Kidney epithelial cell (primary cell): ENCODE measurements around the gene KISS1R. TPM values are rescaled to one million over a fixed set of nuclear protein-coding genes. Genes with fewer than 3 reads are reported as not detected.

Source experiments
- DNase-seq: peaks from one replicate; pipeline ENCODE4 v3.0.0-alpha.2; 2010; ENCODE audit warnings: low read depth
- H3K27me3 ChIP-seq: 2 replicates; pipeline ENCODE4 v1.6.0; 2011; ENCODE audit warnings: low read length; ENCODE audit not compliant: control insufficient read depth, insufficient read depth
- H3K36me3 ChIP-seq: 2 replicates; pipeline ENCODE4 v1.5.1; 2011; ENCODE audit warnings: low read length; ENCODE audit not compliant: control insufficient read depth, insufficient read depth
- H3K4me3 ChIP-seq: 2 replicates; pipeline ENCODE4 v1.5.1; 2011; ENCODE audit warnings: low read depth, mild to moderate bottlenecking, control low read depth, low read length
- CTCF ChIP-seq: IDR thresholded peaks from 2 replicates; pipeline ENCODE4 v1.5.1; 2011; ENCODE audit warnings: mild to moderate bottlenecking, moderate library complexity, low read length, control low read depth, inconsistent platforms; ENCODE audit not compliant: insufficient read depth, poor library complexity, severe bottlenecking
- total RNA-seq: library from RNA; depleted of rRNA; stranded (reverse); fragments of >200 nt; gene quantifications from 2 replicates; pipeline ENCODE4 v1.2.3, GENCODE V29; 2015

Gene KISS1R
- total RNA-seq, 1 donor from 2014 or later: 0.75 TPM

GRCh38 chr19:892243-892893 lies 24.8 kb upstream of the KISS1R start:
- DNase-seq: no peak
- H3K36me3 ChIP-seq: peaks cover under 1% of the 10 kb centered on the region

GRCh38 chr19:892894-893689 lies 24.0 kb upstream of the KISS1R start, which contains the start of the genes MED16 and RNU6-9:
TSS of gene MED16 (minus strand) at chr19:893187. CDS start at chr19:891131, 2,056 bp downstream.
TSS of gene RNU6-9 (plus strand) at chr19:893484.
- TF ChIP-seq CTCF: no peak
- H3K4me3 ChIP-seq: peak within 1 kb of the TSS; percentile 90
- H3K36me3 ChIP-seq: peaks cover 2% of the 10 kb centered on the region
- H3K27me3 ChIP-seq: no peaks in the 10 kb centered on the region
- peak; percentile 54 for DNase-seq

More at GRCh38 chr19:892243-892893, 24.8 kb upstream of the KISS1R start:
- Histone ChIP-seq H3K27me3 (no peaks in the 10 kb centered on the region), H3K4me3 (peak overlapping the region; percentile 90)
- TF ChIP-seq CTCF: no peak

- Histone ChIP-seq H3K36me3 (peaks cover 4% of the 10 kb centered on the region), H3K4me3 (no peak overlapping the region), H3K27me3 (no peaks in the 10 kb centered on the region)
- no peak for DNase-seq
- no peak for TF ChIP-seq CTCF
Measured at GRCh38 chr19:896434-896833, 20.7 kb upstream of the KISS1R start.

- peaks cover 5% of the 10 kb centered on the region for H3K36me3 ChIP-seq
- no peak for DNase-seq
- no peak overlapping the region for H3K4me3 ChIP-seq
- H3K27me3 ChIP-seq: no peaks in the 10 kb centered on the region
- no peak for TF ChIP-seq CTCF
Measured at GRCh38 chr19:896999-897398, 20.1 kb upstream of the KISS1R start.

- DNase-seq: no peak
- peak; percentile 22 for TF ChIP-seq CTCF
- H3K27me3 ChIP-seq: no peaks in the 10 kb centered on the region
- peaks cover 5% of the 10 kb centered on the region for H3K36me3 ChIP-seq
- no peak overlapping the region for H3K4me3 ChIP-seq
Measured at GRCh38 chr19:897442-898039, 19.6 kb upstream of the KISS1R start.
